A673 (cell line): ENCODE measurements around the gene FAM120A. TPM values are rescaled to one million over a fixed set of nuclear protein-coding genes. Genes with fewer than 3 reads are reported as not detected.

Source experiments
- BruUV-seq: library from RNA; stranded (reverse); fragments of 400-500 nt; replicated peaks from 2 replicates; lab custom pipeline; 2021; lab: Mats Ljungman, UMichigan
- CTCF ChIA-PET: fragments of 300-600 bp; sonication (Branson Sonifier 250); formaldehyde crosslinking; loops from one replicate; lab custom pipeline; 2022; ENCODE audit warnings: antibody characterized with exemption; lab: Charles Lee
- POLR2A ChIA-PET: fragments of 300-600 bp; sonication (Branson Sonifier 250); formaldehyde crosslinking; loops from one replicate; lab custom pipeline; 2022; ENCODE audit warnings: antibody characterized with exemption; ENCODE audit not compliant: low non-redundant PET; lab: Charles Lee
- DNase-seq: peaks from one replicate; pipeline ENCODE4 v3.0.0-alpha.2; 2015; ENCODE audit warnings: low spot score
- H3K27ac ChIP-seq: fragments of 200-600 bp; sonication (generic); 2 replicates; pipeline ENCODE4 v1.5.1; 2016; ENCODE audit warnings: mixed run types, low read depth, mild to moderate bottlenecking, mixed read lengths, antibody characterized with exemption, low read length; ENCODE audit not compliant: poor library complexity, severe bottlenecking
- H3K27me3 ChIP-seq: fragments of 200-600 bp; sonication (generic); replicated peaks from 2 replicates; pipeline ENCODE4 v1.6.1; 2017; ENCODE audit warnings: mixed run types, low read depth, mild to moderate bottlenecking, mixed read lengths, antibody characterized with exemption, low read length; ENCODE audit not compliant: insufficient read depth, poor library complexity
- H3K36me3 ChIP-seq: fragments of 200-600 bp; sonication (generic); 2 replicates; pipeline ENCODE4 v1.6.1; 2016; ENCODE audit warnings: mixed run types, mild to moderate bottlenecking, mixed read lengths, antibody characterized with exemption, low read length; ENCODE audit not compliant: insufficient read depth, poor library complexity, severe bottlenecking
- H3K4me1 ChIP-seq: fragments of 200-600 bp; sonication (generic); 2 replicates; pipeline ENCODE4 v1.6.1; 2017; ENCODE audit warnings: mixed run types, mild to moderate bottlenecking, mixed read lengths, antibody characterized with exemption, low read length; ENCODE audit not compliant: insufficient read depth, poor library complexity, severe bottlenecking
- H3K4me3 ChIP-seq: fragments of 200-600 bp; sonication (generic); 2 replicates; pipeline ENCODE4 v1.5.1; 2016; ENCODE audit warnings: low read depth, mixed run types, mild to moderate bottlenecking, mixed read lengths, low read length; ENCODE audit not compliant: poor library complexity, severe bottlenecking
- H3K9me3 ChIP-seq: fragments of 200-600 bp; sonication (generic); 2 replicates; pipeline ENCODE4 v1.6.1; 2016; ENCODE audit warnings: mixed run types, low read depth, mild to moderate bottlenecking, mixed read lengths, antibody characterized with exemption, low read length; ENCODE audit not compliant: poor library complexity, severe bottlenecking
- EZH2 ChIP-seq: fragments of 200-600 bp; sonication (generic); IDR thresholded peaks from 2 replicates; pipeline ENCODE4 v1.6.1; 2017; ENCODE audit warnings: borderline replicate concordance, low read depth, mild to moderate bottlenecking, mixed read lengths, antibody characterized with exemption, low read length; ENCODE audit not compliant: poor library complexity, severe bottlenecking
- intact Hi-C: fragments of 100-400 bp; cut with micrococcal nuclease; formaldehyde crosslinking; loops from one replicate; pipeline ENCODE4 v1.10.0; 2022; ENCODE audit not compliant: unreplicated experiment
- total RNA-seq: library from RNA; stranded (reverse); gene quantifications from 2 replicates; pipeline ENCODE4 v1.2.3, GENCODE V29; 2021
- TF ChIP-seq, protein P1 (sequence below): fragments of 300-800, 200-600 bp; sonication (generic); conservative IDR thresholded peaks from 2 replicates; pipeline ENCODE4 v1.5.1; 2017; ENCODE audit warnings: low read depth, mild to moderate bottlenecking, antibody characterized with exemption, low read length, moderate library complexity, mixed read lengths

FAM120A gene
- total RNA-seq, 1 experiment from 2014 or later, result 91.0 TPM

DNA sequence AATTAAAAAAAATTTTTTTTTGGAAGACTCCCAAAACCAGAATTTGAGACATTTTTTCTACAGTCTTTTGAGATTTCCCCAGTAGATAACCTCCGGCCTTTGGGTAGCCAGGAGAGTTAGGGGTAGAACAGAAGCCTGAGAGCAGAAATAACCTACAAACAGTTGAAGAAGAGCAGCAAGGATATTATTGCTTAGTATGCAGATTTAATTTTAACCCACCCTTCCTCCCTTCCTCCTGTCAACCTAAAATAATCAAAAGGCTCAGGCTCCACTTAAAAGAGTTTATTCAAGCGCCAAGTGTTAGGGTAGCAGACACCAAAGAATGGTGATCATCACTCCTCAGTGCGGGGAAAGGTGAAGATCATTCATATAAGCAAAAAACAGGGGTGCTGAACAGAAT lies 17.4 kb upstream of the FAM120A start:
- POLR2A ChIA-PET, result no interaction called here
- Histone ChIP-seq H3K4me1 (no peaks in the 10 kb centered on the region), H3K9me3 (no peaks in the 10 kb centered on the region), H3K4me3 (no peak overlapping the region), H3K27me3 (no peaks in the 10 kb centered on the region), H3K27ac (no peak overlapping the region), H3K36me3 (no peaks in the 10 kb centered on the region)
- intact Hi-C loops, result no loop called here
- TF ChIP-seq, protein P1, sequence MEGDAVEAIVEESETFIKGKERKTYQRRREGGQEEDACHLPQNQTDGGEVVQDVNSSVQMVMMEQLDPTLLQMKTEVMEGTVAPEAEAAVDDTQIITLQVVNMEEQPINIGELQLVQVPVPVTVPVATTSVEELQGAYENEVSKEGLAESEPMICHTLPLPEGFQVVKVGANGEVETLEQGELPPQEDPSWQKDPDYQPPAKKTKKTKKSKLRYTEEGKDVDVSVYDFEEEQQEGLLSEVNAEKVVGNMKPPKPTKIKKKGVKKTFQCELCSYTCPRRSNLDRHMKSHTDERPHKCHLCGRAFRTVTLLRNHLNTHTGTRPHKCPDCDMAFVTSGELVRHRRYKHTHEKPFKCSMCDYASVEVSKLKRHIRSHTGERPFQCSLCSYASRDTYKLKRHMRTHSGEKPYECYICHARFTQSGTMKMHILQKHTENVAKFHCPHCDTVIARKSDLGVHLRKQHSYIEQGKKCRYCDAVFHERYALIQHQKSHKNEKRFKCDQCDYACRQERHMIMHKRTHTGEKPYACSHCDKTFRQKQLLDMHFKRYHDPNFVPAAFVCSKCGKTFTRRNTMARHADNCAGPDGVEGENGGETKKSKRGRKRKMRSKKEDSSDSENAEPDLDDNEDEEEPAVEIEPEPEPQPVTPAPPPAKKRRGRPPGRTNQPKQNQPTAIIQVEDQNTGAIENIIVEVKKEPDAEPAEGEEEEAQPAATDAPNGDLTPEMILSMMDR, result no peak
- TF ChIP-seq EZH2, result no peak
- DNase-seq, result no peak
- no TSS peak for BruUV-seq
- CTCF ChIA-PET, result no interaction called here

DNA sequence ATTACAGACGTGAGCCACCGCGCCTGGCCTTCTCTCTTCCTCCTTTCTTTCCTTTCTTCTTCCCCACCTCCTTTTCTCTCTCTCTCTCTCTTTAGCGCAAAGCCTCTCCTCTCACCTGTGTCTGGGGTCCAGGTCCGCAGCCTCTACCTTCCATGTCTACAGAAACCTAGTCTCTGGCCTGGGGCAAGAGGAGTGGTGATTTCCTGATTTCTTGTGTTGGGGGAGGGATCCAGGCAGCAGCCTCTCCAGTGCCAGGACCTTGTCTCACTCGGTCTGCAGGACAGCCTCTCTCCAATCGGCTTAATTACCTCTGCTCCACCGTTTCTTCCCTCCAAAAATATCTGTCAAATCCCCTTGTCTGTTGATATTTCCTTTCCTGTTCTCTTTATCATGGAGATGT lies 16.1 kb upstream of the FAM120A start:
- H3K9me3 ChIP-seq, result no peaks in the 10 kb centered on the region
- H3K36me3 ChIP-seq, result no peaks in the 10 kb centered on the region
- H3K4me1 ChIP-seq, result no peaks in the 10 kb centered on the region
- CTCF ChIA-PET, result no interaction called here
- BruUV-seq, result no TSS peak
- no peak for DNase-seq
- POLR2A ChIA-PET, result no interaction called here
- TF ChIP-seq, protein P1, result no peak
- TF ChIP-seq EZH2, result no peak
- no peak overlapping the region for H3K27ac ChIP-seq
- H3K27me3 ChIP-seq, result no peaks in the 10 kb centered on the region
- intact Hi-C loops, result no loop called here
- no peak overlapping the region for H3K4me3 ChIP-seq

DNA sequence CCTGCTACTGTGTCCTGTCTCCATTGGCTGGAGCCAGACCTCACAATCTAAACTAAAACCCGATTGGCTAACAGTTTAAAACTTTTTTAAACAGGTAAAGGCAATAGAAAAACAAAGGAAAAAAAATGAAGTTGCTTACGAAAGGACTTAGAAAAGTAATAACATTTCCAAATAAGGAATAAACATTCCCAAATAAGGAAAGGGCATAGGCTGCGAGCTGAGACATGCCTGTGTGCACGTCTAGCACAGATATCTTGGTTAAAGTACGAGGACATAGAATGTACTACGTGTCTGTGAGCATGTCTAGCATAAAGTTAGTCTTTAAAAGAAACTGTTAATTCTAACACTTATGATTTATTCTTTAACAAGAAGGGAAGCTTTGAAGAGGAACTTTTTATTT lies 15.3 kb upstream of the FAM120A start:
- no peaks in the 10 kb centered on the region for H3K9me3 ChIP-seq
- CTCF ChIA-PET, result no interaction called here

More for the DNA sequence above, 15.3 kb upstream of the FAM120A start:
- Histone ChIP-seq H3K27ac (no peak overlapping the region), H3K4me1 (no peaks in the 10 kb centered on the region), H3K27me3 (no peaks in the 10 kb centered on the region), H3K36me3 (no peaks in the 10 kb centered on the region), H3K4me3 (no peak overlapping the region)
- intact Hi-C loops, result no loop called here
- no TSS peak for BruUV-seq
- no peak for DNase-seq
- TF ChIP-seq EZH2, result no peak
- TF ChIP-seq, protein P1, result no peak
- POLR2A ChIA-PET, result no interaction called here
